ENCODE results near the gene PALMD.

Gene PALMD

GRCh38 chr1:99677416-99677815 lies 31.5 kb downstream of the PALMD start:
- Histone ChIP-seq H3K27me3 (ENCODE audit: control insufficient read depth in 5 of 5, insufficient read depth in 4 of 5, low read length in 5 of 5) (no peaks in the 10 kb centered on the region), H3K4me3 (ENCODE audit: low read depth in 1 of 5, low read length in 5 of 5) (no peak overlapping the region), H3K36me3 (ENCODE audit: control insufficient read depth in 5 of 5, insufficient read depth in 5 of 5, low read length in 5 of 5) (peaks cover 39 to 70% (median 53%) of the 10 kb centered on the region in 5 donors), H3K9me3 (ENCODE audit: control insufficient read depth in 5 of 5, low read length in 5 of 5) (no peaks in the 10 kb centered on the region), H3K4me1 (ENCODE audit: control insufficient read depth in 5 of 5, insufficient read depth in 5 of 5, low read length in 5 of 5) (peaks cover 7 to 78% (median 66%) of the 10 kb centered on the region in 5 donors), H3K27ac (ENCODE audit: low read depth, low read length) (peak overlapping the region; percentile 93), H3K9ac (ENCODE audit: low read length in 5 of 5) (no peak overlapping the region)

DNA sequence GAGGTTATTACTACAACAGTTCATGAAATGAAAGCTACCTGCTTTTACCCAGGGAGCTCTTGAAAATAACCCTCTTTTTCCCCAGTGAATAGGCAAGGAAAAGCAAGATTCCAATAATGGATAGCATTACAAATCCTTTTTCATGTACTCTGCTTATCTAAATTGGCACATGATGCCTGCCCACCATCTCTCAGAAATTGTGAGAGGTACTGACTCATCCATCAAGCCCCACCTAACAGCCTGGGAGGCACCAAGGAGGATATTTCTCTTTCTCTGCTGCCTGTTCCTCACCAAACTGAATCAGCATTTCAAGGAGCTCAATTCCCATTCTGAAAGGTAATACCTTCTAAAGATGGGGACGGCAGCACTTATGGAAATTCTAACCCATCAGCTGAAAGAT lies 34.4 kb downstream of the PALMD start:
- no peak overlapping the region for H3K4me3 ChIP-seq (ENCODE audit: low read depth in 1 of 5, low read length in 5 of 5)
- no peaks in the 10 kb centered on the region for H3K27me3 ChIP-seq (ENCODE audit: control insufficient read depth in 5 of 5, insufficient read depth in 4 of 5, low read length in 5 of 5)
- peak overlapping the region in 1 of 5 donors; percentile 28 for H3K9ac ChIP-seq (ENCODE audit: low read length in 5 of 5)
- no peaks in the 10 kb centered on the region for H3K9me3 ChIP-seq (ENCODE audit: control insufficient read depth in 5 of 5, low read length in 5 of 5)
- H3K4me1 ChIP-seq (ENCODE audit: control insufficient read depth in 5 of 5, insufficient read depth in 5 of 5, low read length in 5 of 5) = peaks cover 4 to 74% (median 62%) of the 10 kb centered on the region in 5 donors
- H3K36me3 ChIP-seq (ENCODE audit: control insufficient read depth in 5 of 5, insufficient read depth in 5 of 5, low read length in 5 of 5) = peaks cover 34 to 62% (median 46%) of the 10 kb centered on the region in 5 donors
- peak overlapping the region; percentile 93 for H3K27ac ChIP-seq (ENCODE audit: low read depth, low read length)

- H3K9me3 ChIP-seq (ENCODE audit: control insufficient read depth in 5 of 5, low read length in 5 of 5) = no peaks in the 10 kb centered on the region
- H3K36me3 ChIP-seq (ENCODE audit: control insufficient read depth in 5 of 5, insufficient read depth in 5 of 5, low read length in 5 of 5) = peaks cover 30 to 59% (median 39%) of the 10 kb centered on the region in 5 donors
- H3K4me1 ChIP-seq (ENCODE audit: control insufficient read depth in 5 of 5, insufficient read depth in 5 of 5, low read length in 5 of 5) = peaks cover 4 to 72% (median 61%) of the 10 kb centered on the region in 5 donors
- H3K4me3 ChIP-seq (ENCODE audit: low read depth in 1 of 5, low read length in 5 of 5) = no peak overlapping the region
- no peaks in the 10 kb centered on the region for H3K27me3 ChIP-seq (ENCODE audit: control insufficient read depth in 5 of 5, insufficient read depth in 4 of 5, low read length in 5 of 5)
- peak overlapping the region; percentile 93 for H3K27ac ChIP-seq (ENCODE audit: low read depth, low read length)
- H3K9ac ChIP-seq (ENCODE audit: low read length in 5 of 5) = no peak overlapping the region
Observed at GRCh38 chr1:99681583-99681982, 35.7 kb downstream of the PALMD start.

GRCh38 chr1:99682291-99682751 lies 36.4 kb downstream of the PALMD start:
- peak overlapping the region; percentile 93 for H3K27ac ChIP-seq (ENCODE audit: low read depth, low read length)
- H3K27me3 ChIP-seq (ENCODE audit: control insufficient read depth in 5 of 5, insufficient read depth in 4 of 5, low read length in 5 of 5) = no peaks in the 10 kb centered on the region
- H3K4me3 ChIP-seq (ENCODE audit: low read depth in 1 of 5, low read length in 5 of 5) = no peak overlapping the region
- peaks cover 4 to 68% (median 61%) of the 10 kb centered on the region in 5 donors for H3K4me1 ChIP-seq (ENCODE audit: control insufficient read depth in 5 of 5, insufficient read depth in 5 of 5, low read length in 5 of 5)
- H3K9ac ChIP-seq (ENCODE audit: low read length in 5 of 5) = no peak overlapping the region
- H3K36me3 ChIP-seq (ENCODE audit: control insufficient read depth in 5 of 5, insufficient read depth in 5 of 5, low read length in 5 of 5) = peaks cover 32 to 64% (median 39%) of the 10 kb centered on the region in 5 donors
- H3K9me3 ChIP-seq (ENCODE audit: control insufficient read depth in 5 of 5, low read length in 5 of 5) = no peaks in the 10 kb centered on the region

DNA sequence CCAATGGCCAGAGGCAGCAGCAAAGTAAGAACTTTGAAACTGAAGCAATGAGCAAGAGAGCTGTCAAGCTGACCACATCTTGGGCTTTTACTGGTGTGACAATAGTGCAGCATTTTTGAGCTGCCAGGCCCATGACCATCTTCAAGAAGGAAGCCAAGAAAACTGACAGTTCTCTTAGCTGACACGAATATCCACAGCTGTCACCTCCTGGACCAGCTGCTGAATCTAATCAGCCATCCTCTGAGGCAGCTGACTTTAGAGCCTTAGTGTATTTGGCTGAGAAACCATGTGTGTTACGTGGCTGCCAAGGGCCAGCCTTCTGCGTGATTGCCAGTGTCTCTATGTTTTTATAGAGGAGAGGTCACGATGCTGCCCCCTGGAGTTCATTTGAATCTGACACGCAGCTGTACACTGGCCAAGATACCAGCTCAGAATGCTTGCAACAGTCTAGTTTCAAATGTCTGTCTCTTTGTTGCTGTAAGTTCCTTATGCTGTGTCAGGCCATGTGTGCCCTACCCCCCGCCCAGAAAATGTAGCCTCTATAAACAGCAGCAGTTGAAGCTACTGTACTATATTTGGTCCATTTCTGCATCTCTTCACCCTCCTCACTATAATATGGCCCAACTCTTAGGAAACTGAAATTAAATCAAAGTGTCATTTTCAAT lies 39.7 kb downstream of the PALMD start:
- H3K27me3 ChIP-seq (ENCODE audit: control insufficient read depth in 5 of 5, insufficient read depth in 4 of 5, low read length in 5 of 5) = no peaks in the 10 kb centered on the region
- peaks cover 29 to 60% (median 42%) of the 10 kb centered on the region in 5 donors for H3K36me3 ChIP-seq (ENCODE audit: control insufficient read depth in 5 of 5, insufficient read depth in 5 of 5, low read length in 5 of 5)
- H3K9ac ChIP-seq (ENCODE audit: low read length in 5 of 5) = peak overlapping the region in 1 of 5 donors; percentile 18
- no peak overlapping the region for H3K4me3 ChIP-seq (ENCODE audit: low read depth in 1 of 5, low read length in 5 of 5)
- no peaks in the 10 kb centered on the region for H3K9me3 ChIP-seq (ENCODE audit: control insufficient read depth in 5 of 5, low read length in 5 of 5)
- H3K27ac ChIP-seq (ENCODE audit: low read depth, low read length) = peak overlapping the region; percentile 93
- peaks cover 4 to 59% (median 53%) of the 10 kb centered on the region in 5 donors for H3K4me1 ChIP-seq (ENCODE audit: control insufficient read depth in 5 of 5, insufficient read depth in 5 of 5, low read length in 5 of 5)

GRCh38 chr1:99691175-99691574 lies 45.3 kb downstream of the PALMD start:
- H3K27ac ChIP-seq (ENCODE audit: low read depth, low read length) = peak overlapping the region; percentile 79
- H3K9ac ChIP-seq (ENCODE audit: low read length in 5 of 5) = peak overlapping the region in 1 of 5 donors; percentile 22
- H3K9me3 ChIP-seq (ENCODE audit: control insufficient read depth in 5 of 5, low read length in 5 of 5) = no peaks in the 10 kb centered on the region
- H3K27me3 ChIP-seq (ENCODE audit: control insufficient read depth in 5 of 5, insufficient read depth in 4 of 5, low read length in 5 of 5) = no peaks in the 10 kb centered on the region
- no peak overlapping the region for H3K4me3 ChIP-seq (ENCODE audit: low read depth in 1 of 5, low read length in 5 of 5)
- peaks cover 62 to 82% (median 65%) of the 10 kb centered on the region in 5 donors for H3K36me3 ChIP-seq (ENCODE audit: control insufficient read depth in 5 of 5, insufficient read depth in 5 of 5, low read length in 5 of 5)
- peaks cover 0 to 34% (median 15%) of the 10 kb centered on the region in 5 donors for H3K4me1 ChIP-seq (ENCODE audit: control insufficient read depth in 5 of 5, insufficient read depth in 5 of 5, low read length in 5 of 5)

- Histone ChIP-seq H3K4me3 (ENCODE audit: low read depth in 1 of 5, low read length in 5 of 5) (no peak overlapping the region), H3K36me3 (ENCODE audit: control insufficient read depth in 5 of 5, insufficient read depth in 5 of 5, low read length in 5 of 5) (peaks cover 24 to 36% (median 32%) of the 10 kb centered on the region in 5 donors), H3K9me3 (ENCODE audit: control insufficient read depth in 5 of 5, low read length in 5 of 5) (peaks cover 0 to 3% (median 0%) of the 10 kb centered on the region in 5 donors), H3K27ac (ENCODE audit: low read depth, low read length) (no peak overlapping the region), H3K4me1 (ENCODE audit: control insufficient read depth in 5 of 5, insufficient read depth in 5 of 5, low read length in 5 of 5) (peaks cover 0 to 11% (median 4%) of the 10 kb centered on the region in 5 donors), H3K27me3 (ENCODE audit: control insufficient read depth in 5 of 5, insufficient read depth in 4 of 5, low read length in 5 of 5) (no peaks in the 10 kb centered on the region), H3K9ac (ENCODE audit: low read length in 5 of 5) (no peak overlapping the region)
Observed at GRCh38 chr1:99696616-99697015, 50.7 kb downstream of the PALMD start.

- Histone ChIP-seq H3K27ac (ENCODE audit: low read depth, low read length) (no peak overlapping the region), H3K27me3 (ENCODE audit: control insufficient read depth in 5 of 5, insufficient read depth in 4 of 5, low read length in 5 of 5) (no peaks in the 10 kb centered on the region), H3K4me3 (ENCODE audit: low read depth in 1 of 5, low read length in 5 of 5) (no peak overlapping the region), H3K9me3 (ENCODE audit: control insufficient read depth in 5 of 5, low read length in 5 of 5) (peaks cover 0 to 3% (median 0%) of the 10 kb centered on the region in 5 donors), H3K4me1 (ENCODE audit: control insufficient read depth in 5 of 5, insufficient read depth in 5 of 5, low read length in 5 of 5) (peaks cover 0 to 4% (median 1%) of the 10 kb centered on the region in 5 donors), H3K9ac (ENCODE audit: low read length in 5 of 5) (no peak overlapping the region), H3K36me3 (ENCODE audit: control insufficient read depth in 5 of 5, insufficient read depth in 5 of 5, low read length in 5 of 5) (peaks cover 18 to 29% (median 23%) of the 10 kb centered on the region in 5 donors)
Observed at GRCh38 chr1:99697580-99697979, 51.7 kb downstream of the PALMD start.

DNA sequence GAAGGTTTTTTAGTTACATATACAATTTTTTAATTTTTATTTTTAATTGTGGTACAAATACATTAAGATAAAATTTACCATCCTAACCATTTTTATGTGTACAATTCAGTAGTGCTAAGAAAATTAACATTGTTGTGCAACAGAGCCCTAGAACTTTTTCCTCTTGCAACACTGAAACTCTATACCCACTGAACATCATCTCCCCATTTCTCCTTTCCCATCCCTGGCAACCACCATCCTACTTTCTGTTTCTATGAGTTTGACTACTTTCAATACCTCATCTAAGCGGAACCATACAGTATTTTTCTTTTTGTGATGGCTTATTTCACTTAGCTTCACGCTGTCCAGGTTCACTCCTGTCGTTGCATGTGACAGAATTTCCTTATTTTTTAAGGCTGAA lies 54.1 kb downstream of the PALMD start:
- peaks cover 0 to 12% (median 2%) of the 10 kb centered on the region in 5 donors for H3K4me1 ChIP-seq (ENCODE audit: control insufficient read depth in 5 of 5, insufficient read depth in 5 of 5, low read length in 5 of 5)
- H3K36me3 ChIP-seq (ENCODE audit: control insufficient read depth in 5 of 5, insufficient read depth in 5 of 5, low read length in 5 of 5) = peaks cover 4 to 6% (median 5%) of the 10 kb centered on the region in 5 donors
- H3K27me3 ChIP-seq (ENCODE audit: control insufficient read depth in 5 of 5, insufficient read depth in 4 of 5, low read length in 5 of 5) = no peaks in the 10 kb centered on the region
- H3K4me3 ChIP-seq (ENCODE audit: low read depth in 1 of 5, low read length in 5 of 5) = no peak overlapping the region
- no peak overlapping the region for H3K27ac ChIP-seq (ENCODE audit: low read depth, low read length)
- peaks cover 0 to 3% (median 0%) of the 10 kb centered on the region in 5 donors for H3K9me3 ChIP-seq (ENCODE audit: control insufficient read depth in 5 of 5, low read length in 5 of 5)
- no peak overlapping the region for H3K9ac ChIP-seq (ENCODE audit: low read length in 5 of 5)

GRCh38 chr1:99702221-99702620 lies 56.3 kb downstream of the PALMD start:
- H3K36me3 ChIP-seq (ENCODE audit: control insufficient read depth in 5 of 5, insufficient read depth in 5 of 5, low read length in 5 of 5) = no peaks in the 10 kb centered on the region
- H3K9ac ChIP-seq (ENCODE audit: low read length in 5 of 5) = no peak overlapping the region
- H3K27ac ChIP-seq (ENCODE audit: low read depth, low read length) = no peak overlapping the region
- H3K9me3 ChIP-seq (ENCODE audit: control insufficient read depth in 5 of 5, low read length in 5 of 5) = no peaks in the 10 kb centered on the region
- H3K4me3 ChIP-seq (ENCODE audit: low read depth in 1 of 5, low read length in 5 of 5) = no peak overlapping the region
- no peaks in the 10 kb centered on the region for H3K27me3 ChIP-seq (ENCODE audit: control insufficient read depth in 5 of 5, insufficient read depth in 4 of 5, low read length in 5 of 5)
- peaks cover 0 to 22% (median 9%) of the 10 kb centered on the region in 5 donors for H3K4me1 ChIP-seq (ENCODE audit: control insufficient read depth in 5 of 5, insufficient read depth in 5 of 5, low read length in 5 of 5)

Data from subcutaneous abdominal adipose tissue (tissue), 5 donors.